Measurements from ENCODE around the gene PNKD.
A peak's percentile ranks its signal among the peaks of the same experiment; 100 is the strongest.

PNKD gene

DNA sequence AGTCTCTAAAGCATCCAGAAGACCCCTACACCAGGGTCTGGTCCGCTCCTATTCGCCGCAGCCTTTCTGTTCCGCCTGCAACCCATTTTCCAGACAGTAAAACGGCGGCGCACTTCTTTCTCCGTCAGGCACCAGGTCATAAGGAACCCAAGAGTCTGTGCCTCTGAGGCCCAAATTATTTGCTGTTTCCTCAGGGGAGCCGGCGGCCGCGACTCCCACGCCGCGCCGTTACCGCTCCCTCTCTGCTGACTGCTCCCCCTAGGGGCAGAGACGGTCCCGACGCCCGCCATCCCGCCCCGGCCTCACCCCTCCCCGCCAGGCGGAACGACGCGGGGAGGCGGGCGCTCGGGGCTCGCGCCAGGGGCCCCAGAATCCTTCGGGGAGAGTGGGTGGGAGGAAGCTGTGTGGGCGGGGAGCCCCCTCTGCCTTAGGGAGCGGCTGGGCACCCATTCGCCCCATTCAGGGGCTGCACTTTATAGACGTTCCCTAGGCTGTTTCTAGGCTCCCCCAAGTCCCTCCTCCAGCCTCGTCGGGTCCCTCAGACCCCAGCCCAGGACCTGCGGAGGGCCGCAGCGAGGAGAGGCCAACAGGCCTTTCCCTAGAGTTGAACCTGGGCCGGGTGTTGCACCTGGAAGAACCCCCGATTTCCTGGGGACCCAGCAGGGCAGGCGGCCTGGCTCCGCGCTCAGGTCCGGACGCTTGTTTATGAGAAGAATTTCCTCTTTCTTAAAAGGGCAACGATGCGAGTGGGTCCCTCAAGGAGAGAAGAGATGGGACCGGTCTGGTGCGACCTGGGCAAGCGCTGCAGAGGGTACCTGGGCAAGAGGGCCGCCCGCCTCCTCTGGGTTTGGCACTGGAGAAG is 125.7 kb downstream of the PNKD start:
- DNase-seq (ENCODE audit: low read depth, low spot score): peak; percentile 79

Data from activated naive CD8-positive, alpha-beta T cell treated with anti-CD3 and anti-CD28 coated beads, Interleukin-2, amount 50 U/mL, for 16 hours (primary cell).